Colonic mucosa (tissue), 4 donors: ENCODE data around the gene EPHB2. TPM values are rescaled to one million over a fixed set of nuclear protein-coding genes. Genes with fewer than 3 reads are reported as not detected.

Experiments
- DNase-seq: peaks from one replicate; pipeline ENCODE4 v3.0.0-alpha.2; 2020
- H3K27ac ChIP-seq: fragments of 200-600 bp; one replicate; pipeline ENCODE4 v1.8.0; 2021
- H3K27me3 ChIP-seq: fragments of 200-600 bp; one replicate; pipeline ENCODE4 v1.8.0; 2021
- H3K36me3 ChIP-seq: fragments of 200-600 bp; one replicate; pipeline ENCODE4 v1.8.0; 2021
- H3K4me1 ChIP-seq: fragments of 200-600 bp; one replicate; pipeline ENCODE4 v1.8.0; 2021; ENCODE audit warnings: mild to moderate bottlenecking
- H3K4me3 ChIP-seq: fragments of 200-600 bp; one replicate; pipeline ENCODE4 v1.8.0; 2021
- H3K9ac ChIP-seq, 2 donors: one replicate each; pipeline ENCODE4 v1.7.0; 2013; ENCODE audit warnings: control low read depth in 2 of 2, low read depth in 2 of 2, low read length in 2 of 2
- H3K9me3 ChIP-seq: fragments of 200-600 bp; one replicate; pipeline ENCODE4 v1.8.0; 2021
- intact Hi-C: fragments of 100-400 bp; cut with DNase I; formaldehyde crosslinking; loops from one replicate; pipeline ENCODE4 v1.14.1; 2022
- total RNA-seq, 2 donors: library from RNA; stranded (reverse); fragmentation: NEBNext Ultra II Directional in 1 of 2; extraction: Animal tissue kit (Norgen Biotek cat#: 25700) in 1 of 2; gene quantifications; one replicate each; pipeline ENCODE4 v1.2.1, GENCODE V29; 2021
- TF ChIP-seq, protein P1 (sequence below): fragments of 200-600 bp; IDR thresholded peaks from one replicate; pipeline ENCODE4 v1.8.0; 2022; ENCODE audit warnings: antibody characterized with exemption, mild to moderate bottlenecking
- donor health status: healthy.
- donor health status: DM: no; HTN: no; CAD: no.
- donor health status: DM: no; HTN: no; CAD: no.

The EPHB2 gene
- total RNA-seq, 2 donors from 2014 or later, result 71.9 to 150 TPM

DNA sequence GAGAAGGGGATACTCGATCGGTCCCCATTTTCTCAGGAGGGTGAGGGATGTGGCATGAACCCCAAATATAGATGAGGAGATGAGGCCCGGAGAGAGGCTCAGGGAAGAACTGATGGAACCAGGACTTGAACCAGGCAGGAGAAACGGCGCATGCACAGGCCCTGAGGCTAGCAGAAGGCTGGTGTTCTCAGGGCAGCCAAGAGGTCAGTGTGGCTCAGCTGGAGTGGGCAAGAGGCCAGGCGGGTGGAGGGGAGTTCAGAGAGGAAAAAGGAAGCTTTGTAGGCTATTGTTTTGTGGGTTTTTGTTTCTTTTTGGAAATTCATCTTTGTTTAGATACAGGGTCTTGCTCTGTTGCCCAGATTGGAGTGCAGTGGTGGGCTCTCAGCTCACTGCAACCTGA is 140.0 kb downstream of the EPHB2 start:
- TF ChIP-seq, protein P1, sequence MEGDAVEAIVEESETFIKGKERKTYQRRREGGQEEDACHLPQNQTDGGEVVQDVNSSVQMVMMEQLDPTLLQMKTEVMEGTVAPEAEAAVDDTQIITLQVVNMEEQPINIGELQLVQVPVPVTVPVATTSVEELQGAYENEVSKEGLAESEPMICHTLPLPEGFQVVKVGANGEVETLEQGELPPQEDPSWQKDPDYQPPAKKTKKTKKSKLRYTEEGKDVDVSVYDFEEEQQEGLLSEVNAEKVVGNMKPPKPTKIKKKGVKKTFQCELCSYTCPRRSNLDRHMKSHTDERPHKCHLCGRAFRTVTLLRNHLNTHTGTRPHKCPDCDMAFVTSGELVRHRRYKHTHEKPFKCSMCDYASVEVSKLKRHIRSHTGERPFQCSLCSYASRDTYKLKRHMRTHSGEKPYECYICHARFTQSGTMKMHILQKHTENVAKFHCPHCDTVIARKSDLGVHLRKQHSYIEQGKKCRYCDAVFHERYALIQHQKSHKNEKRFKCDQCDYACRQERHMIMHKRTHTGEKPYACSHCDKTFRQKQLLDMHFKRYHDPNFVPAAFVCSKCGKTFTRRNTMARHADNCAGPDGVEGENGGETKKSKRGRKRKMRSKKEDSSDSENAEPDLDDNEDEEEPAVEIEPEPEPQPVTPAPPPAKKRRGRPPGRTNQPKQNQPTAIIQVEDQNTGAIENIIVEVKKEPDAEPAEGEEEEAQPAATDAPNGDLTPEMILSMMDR, result no peak
- Histone ChIP-seq H3K27me3 (no peaks in the 10 kb centered on the region), H3K4me1 (no peaks in the 10 kb centered on the region), H3K27ac (no peak overlapping the region), H3K9me3 (no peaks in the 10 kb centered on the region), H3K9ac (no peak overlapping the region), H3K36me3 (no peaks in the 10 kb centered on the region), H3K4me3 (no peak overlapping the region)
- no peak for DNase-seq
- intact Hi-C loops, result no loop called here

DNA sequence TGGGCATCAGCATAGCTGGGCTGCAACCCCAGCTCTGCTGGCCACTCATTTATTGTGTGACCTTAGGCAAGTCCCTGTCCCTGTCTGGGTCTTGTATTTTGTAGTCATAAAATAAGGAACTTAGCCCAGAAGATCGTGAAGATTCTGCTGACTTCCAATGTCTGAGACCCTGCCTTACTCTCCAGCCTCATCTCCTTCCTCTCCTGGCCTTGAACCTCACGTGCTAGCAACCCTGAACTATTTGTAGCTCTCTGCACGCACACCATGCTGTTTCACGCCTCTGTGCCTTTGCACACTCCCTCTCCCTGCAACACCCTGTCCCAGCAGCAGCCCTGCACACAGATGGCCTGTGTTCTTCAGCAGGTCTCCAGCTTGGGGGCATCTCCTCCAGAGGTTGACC is 140.9 kb downstream of the EPHB2 start:
- Histone ChIP-seq H3K9me3 (no peaks in the 10 kb centered on the region), H3K4me3 (no peak overlapping the region), H3K4me1 (no peaks in the 10 kb centered on the region), H3K9ac (no peak overlapping the region), H3K27me3 (no peaks in the 10 kb centered on the region), H3K36me3 (no peaks in the 10 kb centered on the region), H3K27ac (no peak overlapping the region)
- intact Hi-C loops, result no loop called here
- DNase-seq, result no peak
- TF ChIP-seq, protein P1, result no peak

DNA sequence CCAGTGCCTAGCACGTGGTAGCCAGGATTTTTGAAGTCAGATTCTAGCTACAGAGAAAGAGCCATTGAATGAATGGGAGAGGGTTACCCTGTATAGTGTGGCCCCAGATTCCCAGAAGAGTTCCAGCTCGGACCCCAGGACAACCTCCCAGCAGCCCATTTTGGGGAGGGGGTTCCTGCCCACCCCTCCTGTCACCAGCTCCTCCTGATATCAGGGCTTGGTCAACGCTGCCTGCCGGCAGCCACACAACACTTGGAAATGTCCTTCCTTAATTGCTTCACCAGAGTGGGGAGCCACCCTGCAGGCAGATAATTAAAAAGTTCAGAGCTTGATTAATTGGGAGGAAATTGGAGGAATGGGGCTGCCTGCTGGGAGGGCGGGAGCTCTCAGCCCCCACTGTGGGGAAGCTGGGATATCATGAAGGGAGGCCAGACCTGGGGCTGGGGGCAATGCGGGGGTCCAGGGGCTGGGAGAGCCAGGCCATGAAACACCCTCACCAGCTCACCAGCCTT is 141.6 kb downstream of the EPHB2 start:
- Histone ChIP-seq H3K4me3 (no peak overlapping the region), H3K9me3 (no peaks in the 10 kb centered on the region), H3K27ac (no peak overlapping the region), H3K4me1 (no peaks in the 10 kb centered on the region), H3K36me3 (no peaks in the 10 kb centered on the region), H3K9ac (no peak overlapping the region), H3K27me3 (no peaks in the 10 kb centered on the region)
- intact Hi-C loops, result no loop called here
- TF ChIP-seq, protein P1, result no peak
- DNase-seq, result no peak

DNA sequence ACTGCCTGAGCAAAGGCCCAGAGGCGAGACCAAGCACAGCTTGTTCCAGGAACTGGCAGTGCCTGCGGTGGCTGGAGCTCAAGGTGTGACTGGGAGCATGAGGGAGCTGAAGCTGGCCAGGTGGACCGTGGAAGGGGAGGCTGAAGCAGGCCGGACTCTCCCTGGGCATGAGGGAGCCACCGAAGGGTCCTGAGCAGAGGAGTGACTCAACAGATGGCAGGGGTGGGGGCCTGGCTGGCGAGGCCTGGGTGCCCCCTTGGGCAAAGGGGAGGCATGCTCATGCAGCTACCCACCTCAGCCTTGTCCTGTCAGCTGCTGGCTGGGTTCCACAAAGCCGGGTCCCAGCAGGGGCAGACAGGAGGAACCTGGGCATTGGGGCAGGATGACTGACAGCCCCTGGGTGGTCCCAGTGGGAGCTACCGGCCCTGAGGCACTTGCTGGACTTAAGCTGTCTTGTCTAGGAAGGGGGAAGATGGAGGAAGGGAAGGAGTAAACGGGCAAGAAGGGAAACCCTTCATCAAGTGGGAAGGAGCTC is 143.1 kb downstream of the EPHB2 start:
- TF ChIP-seq, protein P1, result no peak
- Histone ChIP-seq H3K27me3 (no peaks in the 10 kb centered on the region), H3K27ac (no peak overlapping the region), H3K4me1 (no peaks in the 10 kb centered on the region), H3K4me3 (no peak overlapping the region), H3K9me3 (no peaks in the 10 kb centered on the region), H3K36me3 (no peaks in the 10 kb centered on the region), H3K9ac (no peak overlapping the region)
- no peak for DNase-seq
- intact Hi-C loops, result no loop called here

DNA sequence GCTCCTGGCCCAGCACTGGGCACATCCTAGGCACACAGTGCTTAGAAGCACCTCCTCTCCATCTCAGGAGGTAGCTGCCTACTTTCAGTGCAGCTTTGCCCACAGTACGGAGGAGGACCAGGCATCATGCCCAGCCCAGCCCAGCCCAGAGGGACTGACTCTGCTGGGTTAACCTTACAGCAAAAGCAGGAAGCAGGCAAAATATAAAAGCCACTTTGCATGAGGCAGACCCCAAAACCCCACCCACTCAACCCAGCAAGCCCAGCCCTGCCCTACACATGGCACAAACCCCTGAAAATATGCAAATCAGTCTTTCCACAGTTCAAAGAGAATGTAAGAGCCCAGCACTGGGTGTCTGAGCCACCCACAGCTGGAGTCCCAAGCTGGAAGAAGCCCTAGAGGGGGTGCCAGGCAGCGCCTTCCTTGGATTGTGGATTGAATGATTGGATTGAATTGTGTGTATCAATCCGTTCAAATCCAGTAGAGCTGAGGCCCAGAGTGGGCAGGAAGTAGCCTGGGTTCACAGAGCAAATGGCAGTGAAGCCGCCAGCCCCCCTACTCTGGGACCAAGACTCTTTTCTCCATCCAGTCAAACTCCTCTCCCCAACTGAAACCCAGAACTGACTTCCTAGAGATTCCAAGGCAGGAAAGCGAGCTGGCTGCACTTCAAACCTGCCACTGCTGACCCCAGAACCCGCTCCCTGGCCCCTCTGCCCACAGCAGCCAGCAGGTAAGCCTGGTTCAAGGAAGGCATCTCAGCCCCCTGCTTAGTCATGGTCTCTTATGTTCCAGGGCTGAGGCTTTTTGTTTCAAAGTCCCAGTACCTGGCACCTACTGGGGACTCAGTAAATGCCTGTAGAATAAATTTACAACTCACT is 144.3 kb downstream of the EPHB2 start:
- H3K9me3 ChIP-seq, result no peaks in the 10 kb centered on the region
- TF ChIP-seq, protein P1, result no peak
- DNase-seq, result no peak
- no peaks in the 10 kb centered on the region for H3K36me3 ChIP-seq
- intact Hi-C loops, result no loop called here
- H3K27me3 ChIP-seq, result no peaks in the 10 kb centered on the region
- H3K9ac ChIP-seq, result no peak overlapping the region
- no peaks in the 10 kb centered on the region for H3K4me1 ChIP-seq
- no peak overlapping the region for H3K27ac ChIP-seq
- no peak overlapping the region for H3K4me3 ChIP-seq
